Measurements from ENCODE around the gene XAB2.

The XAB2 gene

GRCh38 chr19:7632340-7633203 lies 3.2 kb upstream of the XAB2 start:
- DNase-seq: no peak

- DNase-seq: no peak
These were observed 2.2 kb upstream of the XAB2 start for GRCh38 chr19:7631577-7631976.

- DNase-seq: no peak
These were observed 595 bp downstream of the XAB2 start for GRCh38 chr19:7628589-7629311.

GRCh38 chr19:7627166-7627565 lies 2.2 kb downstream of the XAB2 start:
- no peak for DNase-seq

- no peak for DNase-seq
These were observed 3.5 kb downstream of the XAB2 start for GRCh38 chr19:7625763-7626372.

- no peak for DNase-seq
These were observed 4.5 kb downstream of the XAB2 start for GRCh38 chr19:7624810-7625209.

- DNase-seq: no peak
These were observed 5.4 kb downstream of the XAB2 start for GRCh38 chr19:7623725-7624603.

- DNase-seq: no peak
These were observed 6.2 kb downstream of the XAB2 start for GRCh38 chr19:7622933-7623685.

- no peak for DNase-seq
These were observed 8.6 kb downstream of the XAB2 start for GRCh38 chr19:7620442-7621412.

GRCh38 chr19:7619671-7620441 lies 9.5 kb downstream of the XAB2 start:
- no peak for DNase-seq

- no peak for DNase-seq
These were observed 10.4 kb downstream of the XAB2 start for GRCh38 chr19:7618771-7619510.

- DNase-seq: no peak
These were observed 11.0 kb downstream of the XAB2 start for GRCh38 chr19:7618348-7618747.

- no peak for DNase-seq
These were observed 11.6 kb downstream of the XAB2 start for GRCh38 chr19:7617735-7618134.

GRCh38 chr19:7617172-7617571 lies 12.2 kb downstream of the XAB2 start:
- DNase-seq: no peak

- no peak for DNase-seq
These were observed 14.2 kb downstream of the XAB2 start for GRCh38 chr19:7614859-7615741.

GRCh38 chr19:7612282-7613274 lies 16.8 kb downstream of the XAB2 start:
- DNase-seq: no peak
